Activated CD8-positive, alpha-beta memory T cell treated with anti-CD3 and anti-CD28 coated beads, Interleukin-2, amount 50 U/mL, for 4 hours (primary cell): Measurements from ENCODE around the gene ACSL1.

Experiments used
- DNase-seq: peaks from one replicate; pipeline ENCODE4 v3.0.0-alpha.2; 2020

ACSL1 gene

GRCh38 chr4:184706453-184706852, 119.3 kb downstream of the ACSL1 start:
- no peak for DNase-seq

DNA sequence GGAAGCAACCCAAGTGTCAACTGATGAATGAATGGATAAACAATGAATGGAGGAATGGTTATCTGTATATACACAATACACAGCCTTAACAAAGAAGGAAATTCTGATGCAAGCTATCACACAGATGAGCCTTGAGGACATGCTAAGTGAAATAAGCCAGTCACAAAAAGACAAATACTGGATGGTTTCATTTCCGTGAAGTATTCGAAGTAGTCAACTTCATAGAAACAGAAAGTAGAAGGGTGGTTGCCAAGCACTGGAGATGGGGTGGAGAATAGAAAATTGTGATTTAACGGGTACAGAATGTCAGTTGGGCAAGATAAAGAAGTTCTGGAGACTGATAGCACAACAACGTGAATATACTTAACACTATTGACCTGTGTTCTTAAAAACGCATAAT, 120.1 kb downstream of the ACSL1 start:
- DNase-seq: no peak
